Lower leg skin (tissue), 3 donors: ENCODE results near the gene ASPDH.

Source experiments
- CTCF ChIP-seq, 3 donors: fragments of 450-650 bp; IDR thresholded peaks; one replicate each; pipeline ENCODE4 v1.5.1; 2016; ENCODE audit warnings: antibody characterized with exemption in 3 of 3, mild to moderate bottlenecking in 3 of 3, moderate library complexity in 2 of 3
- POLR2A ChIP-seq, 2 donors: fragments of 450-650 bp; IDR thresholded peaks; one replicate each; pipeline ENCODE4 v1.6.1; 2016 to 2017; ENCODE audit warnings: antibody characterized with exemption in 2 of 2, mild to moderate bottlenecking in 1 of 2, moderate library complexity in 1 of 2

- TF ChIP-seq CTCF (IDR thresholded peaks at IDR 0.05) (no peak), POLR2A (IDR thresholded peaks at IDR 0.05) (no peak)
Measured at GRCh38 chr19:50497022-50497405, 16.7 kb downstream of the ASPDH start.
